Skeletal muscle tissue (tissue), 4 donors: ENCODE data around the gene CST11. TPM values are rescaled to one million over a fixed set of nuclear protein-coding genes. Genes with fewer than 3 reads are reported as not detected.
"Not testable (repeated sequence)": the region's sequence is repeated elsewhere in the genome, so short reads cannot be mapped to it uniquely, and the experiment has no call there.

Experiments used
- H3K27ac ChIP-seq: one replicate; pipeline ENCODE4 v1.7.0; 2013; ENCODE audit warnings: mild to moderate bottlenecking, low read depth, low read length, inconsistent platforms
- H3K27me3 ChIP-seq, 3 donors: one replicate each; pipeline ENCODE4 v1.7.0; 2013; ENCODE audit warnings: low read length in 3 of 3; ENCODE audit not compliant: control insufficient read depth in 3 of 3, insufficient read depth in 3 of 3
- H3K36me3 ChIP-seq, 3 donors: one replicate each; pipeline ENCODE4 v1.7.0; 2013; ENCODE audit warnings: low read length in 3 of 3; ENCODE audit not compliant: control insufficient read depth in 3 of 3, insufficient read depth in 3 of 3
- H3K4me1 ChIP-seq, 3 donors: one replicate each; pipeline ENCODE4 v1.7.0; 2013; ENCODE audit warnings: low read length in 3 of 3, mild to moderate bottlenecking in 3 of 3; ENCODE audit not compliant: control insufficient read depth in 3 of 3, insufficient read depth in 3 of 3
- H3K4me3 ChIP-seq, 3 donors: one replicate each; pipeline ENCODE4 v1.7.0; 2013; ENCODE audit warnings: low read length in 3 of 3
- H3K9ac ChIP-seq, 3 donors: one replicate each; pipeline ENCODE4 v1.7.0; 2013; ENCODE audit warnings: low read length in 3 of 3, mild to moderate bottlenecking in 3 of 3, moderate library complexity in 2 of 3, low read depth in 1 of 3
- H3K9me3 ChIP-seq, 3 donors: one replicate each; pipeline ENCODE4 v1.7.0; 2013; ENCODE audit warnings: low read length in 3 of 3; ENCODE audit not compliant: control insufficient read depth in 3 of 3
- total RNA-seq: library from RNA; depleted of rRNA; stranded (reverse); fragments of >200 nt; gene quantifications from one replicate; pipeline ENCODE4 v1.2.3, GENCODE V29; 2014
- donor health status: Osteomylitis.

Gene CST11
- total RNA-seq, 1 donor from 2014 or later: not detected

GRCh38 chr20:23479043-23479442 is 26.4 kb upstream of the CST11 start:
- Histone ChIP-seq H3K4me3 (no peak overlapping the region), H3K9me3 (no peaks in the 10 kb centered on the region), H3K27me3 (no peaks in the 10 kb centered on the region), H3K4me1 (no peaks in the 10 kb centered on the region), H3K9ac (no peak overlapping the region), H3K27ac (no peak overlapping the region), H3K36me3 (no peaks in the 10 kb centered on the region)

- Histone ChIP-seq H3K27ac (no peak overlapping the region), H3K4me1 (no peaks in the 10 kb centered on the region), H3K4me3 (no peak overlapping the region), H3K27me3 (no peaks in the 10 kb centered on the region), H3K9me3 (no peaks in the 10 kb centered on the region), H3K9ac (no peak overlapping the region), H3K36me3 (no peaks in the 10 kb centered on the region)
These were observed 24.5 kb upstream of the CST11 start for GRCh38 chr20:23477223-23477622.

- Histone ChIP-seq H3K27ac (no peak overlapping the region), H3K4me3 (no peak overlapping the region), H3K4me1 (no peaks in the 10 kb centered on the region), H3K27me3 (no peaks in the 10 kb centered on the region), H3K9ac (no peak overlapping the region), H3K36me3 (no peaks in the 10 kb centered on the region), H3K9me3 (no peaks in the 10 kb centered on the region)
These were observed 23.5 kb upstream of the CST11 start for GRCh38 chr20:23476015-23476754.

- Histone ChIP-seq H3K27me3 (no peaks in the 10 kb centered on the region), H3K4me3 (no peak overlapping the region), H3K27ac (no peak overlapping the region), H3K9ac (no peak overlapping the region), H3K36me3 (no peaks in the 10 kb centered on the region), H3K4me1 (no peaks in the 10 kb centered on the region), H3K9me3 (no peaks in the 10 kb centered on the region)
These were observed 22.7 kb upstream of the CST11 start for GRCh38 chr20:23475395-23475794.

- H3K27ac ChIP-seq, H3K4me1 ChIP-seq, H3K36me3 ChIP-seq, H3K4me3 ChIP-seq, H3K9me3 ChIP-seq, H3K9ac ChIP-seq, H3K27me3 ChIP-seq: not testable (repeated sequence)
These were observed 20.6 kb upstream of the CST11 start for GRCh38 chr20:23473293-23473692.

GRCh38 chr20:23472306-23472705 is 19.6 kb upstream of the CST11 start:
- not testable (repeated sequence) for H3K27ac ChIP-seq, H3K27me3 ChIP-seq, H3K9ac ChIP-seq, H3K4me3 ChIP-seq, H3K4me1 ChIP-seq, H3K9me3 ChIP-seq, H3K36me3 ChIP-seq

GRCh38 chr20:23466961-23467360 is 14.3 kb upstream of the CST11 start:
- not testable (repeated sequence) for H3K27ac ChIP-seq, H3K9ac ChIP-seq, H3K4me1 ChIP-seq, H3K27me3 ChIP-seq, H3K4me3 ChIP-seq, H3K36me3 ChIP-seq, H3K9me3 ChIP-seq

- H3K4me3 ChIP-seq: no peak overlapping the region
- H3K9me3 ChIP-seq: peaks cover 0 to 3% (median 0%) of the 10 kb centered on the region in 3 donors
- no peaks in the 10 kb centered on the region for H3K4me1 ChIP-seq
- no peaks in the 10 kb centered on the region for H3K27me3 ChIP-seq
- no peak overlapping the region for H3K9ac ChIP-seq
- H3K27ac ChIP-seq: no peak overlapping the region
- no peaks in the 10 kb centered on the region for H3K36me3 ChIP-seq
These were observed 8.5 kb upstream of the CST11 start for GRCh38 chr20:23461180-23461579.

- Histone ChIP-seq H3K4me1 (no peaks in the 10 kb centered on the region), H3K27me3 (no peaks in the 10 kb centered on the region), H3K4me3 (no peak overlapping the region), H3K9ac (no peak overlapping the region), H3K9me3 (peaks cover 0 to 4% (median 0%) of the 10 kb centered on the region in 3 donors), H3K36me3 (no peaks in the 10 kb centered on the region), H3K27ac (no peak overlapping the region)
These were observed 6.9 kb upstream of the CST11 start for GRCh38 chr20:23459461-23460150.

- Histone ChIP-seq H3K27me3 (peaks cover 4 to 8% (median 6%) of the 10 kb centered on the region in 3 donors), H3K27ac (no peak overlapping the region), H3K4me3 (no peak overlapping the region), H3K9me3 (peaks cover 0 to 2% (median 0%) of the 10 kb centered on the region in 3 donors), H3K9ac (no peak overlapping the region), H3K4me1 (no peaks in the 10 kb centered on the region), H3K36me3 (no peaks in the 10 kb centered on the region)
These were observed 4.2 kb upstream of the CST11 start for GRCh38 chr20:23456873-23457272.
